Mesenchymal stem cell (in vitro differentiated cells and primary cell): ENCODE data around the gene NOL4.

Source experiments
- DNase-seq: peaks from one replicate; pipeline ENCODE4 v3.0.0-alpha.2; 2013
- H2AFZ ChIP-seq: one replicate; pipeline ENCODE4 v1.6.1; 2013; ENCODE audit warnings: low read depth, mild to moderate bottlenecking, control low read depth, inconsistent platforms, low read length, moderate library complexity
- H2AK5ac ChIP-seq: 2 replicates; pipeline ENCODE4 v1.6.1; 2013; ENCODE audit warnings: low read length, moderate library complexity, mild to moderate bottlenecking, inconsistent platforms; ENCODE audit not compliant: severe bottlenecking
- H2BK120ac ChIP-seq: one replicate; pipeline ENCODE4 v1.6.1; 2013; ENCODE audit warnings: low read depth, mild to moderate bottlenecking, inconsistent platforms, low read length, moderate library complexity
- H2BK12ac ChIP-seq, 2 experiments: one replicate each; pipeline ENCODE4 v1.6.1; 2013; ENCODE audit warnings: inconsistent platforms in 2 of 2, low read length in 2 of 2, mild to moderate bottlenecking in 2 of 2, moderate library complexity in 2 of 2, control low read depth in 1 of 2
- H2BK15ac ChIP-seq: one replicate; pipeline ENCODE4 v1.6.1; 2013; ENCODE audit warnings: mild to moderate bottlenecking, low read depth, inconsistent platforms; ENCODE audit not compliant: poor library complexity, severe bottlenecking
- H2BK5ac ChIP-seq: 2 replicates; pipeline ENCODE4 v1.6.1; 2013; ENCODE audit warnings: low read depth, mild to moderate bottlenecking, low read length, control low read depth, inconsistent platforms; ENCODE audit not compliant: poor library complexity, severe bottlenecking
- H3K14ac ChIP-seq, 2 experiments: one replicate each; pipeline ENCODE4 v1.6.1; 2013; ENCODE audit warnings: inconsistent platforms in 2 of 2, low read length in 2 of 2, control low read depth in 1 of 2, mild to moderate bottlenecking in 1 of 2, moderate library complexity in 1 of 2
- H3K18ac ChIP-seq, 2 experiments: one replicate each; pipeline ENCODE4 v1.6.1; 2013; ENCODE audit warnings: inconsistent platforms in 2 of 2, low read length in 2 of 2, control low read depth in 1 of 2, low read depth in 1 of 2, mild to moderate bottlenecking in 1 of 2
- H3K23ac ChIP-seq, 2 experiments: one replicate each; pipeline ENCODE4 v1.6.1; 2013; ENCODE audit warnings: inconsistent platforms in 2 of 2, low read length in 2 of 2, mild to moderate bottlenecking in 2 of 2, moderate library complexity in 2 of 2, control low read depth in 1 of 2
- H3K27ac ChIP-seq: 2 replicates; pipeline ENCODE4 v1.5.1; 2013; ENCODE audit warnings: mild to moderate bottlenecking, moderate library complexity, low read length, control low read depth, inconsistent platforms; ENCODE audit not compliant: poor library complexity, severe bottlenecking
- H3K27me3 ChIP-seq, 2 experiments: 2 replicates each; pipeline versions ENCODE4 v1.6.1 to v1.7.0; 2013; ENCODE audit warnings: low read length in 2 of 2, mild to moderate bottlenecking in 2 of 2, moderate library complexity in 2 of 2, control low read depth in 1 of 2, inconsistent platforms in 1 of 2; ENCODE audit not compliant: control insufficient read depth in 1 of 2, insufficient read depth in 1 of 2
- H3K36me3 ChIP-seq, 2 experiments: 2 replicates each; pipeline versions ENCODE4 v1.6.1 to v1.7.0; 2013; ENCODE audit warnings: low read length in 2 of 2, control low read depth in 1 of 2, inconsistent platforms in 1 of 2, low read depth in 1 of 2, mild to moderate bottlenecking in 1 of 2; ENCODE audit not compliant: insufficient read depth in 2 of 2, control insufficient read depth in 1 of 2
- H3K4ac ChIP-seq, 2 experiments: one replicate each; pipeline ENCODE4 v1.6.1; 2013; ENCODE audit warnings: inconsistent platforms in 2 of 2, low read length in 2 of 2, mild to moderate bottlenecking in 2 of 2, moderate library complexity in 2 of 2, control low read depth in 1 of 2, low read depth in 1 of 2
- H3K4me1 ChIP-seq: 2 replicates; pipeline ENCODE4 v1.6.1; 2013; ENCODE audit warnings: low read depth, low read length, control low read depth; ENCODE audit not compliant: control insufficient read depth, insufficient read depth
- H3K4me2 ChIP-seq: 2 replicates; pipeline ENCODE4 v1.6.1; 2013; ENCODE audit warnings: low read length, mild to moderate bottlenecking, inconsistent platforms; ENCODE audit not compliant: poor library complexity, severe bottlenecking
- H3K4me3 ChIP-seq, 2 experiments: 2 replicates each; pipeline versions ENCODE4 v1.5.1 to v1.7.0; 2013; ENCODE audit warnings: low read length in 2 of 2, mild to moderate bottlenecking in 2 of 2, control low read depth in 1 of 2, low read depth in 1 of 2; ENCODE audit not compliant: insufficient read depth in 1 of 2
- H3K79me1 ChIP-seq: replicated peaks from 2 replicates; pipeline ENCODE4 v1.6.1; 2013; ENCODE audit warnings: mild to moderate bottlenecking, control low read depth, low read length, inconsistent platforms; ENCODE audit not compliant: poor library complexity, severe bottlenecking
- H3K9ac ChIP-seq: 2 replicates; pipeline ENCODE4 v1.7.0; 2013; ENCODE audit warnings: mild to moderate bottlenecking, low read length, moderate library complexity
- H3K9me3 ChIP-seq: 2 replicates; pipeline ENCODE4 v1.7.0; 2013; ENCODE audit warnings: mild to moderate bottlenecking, low read length; ENCODE audit not compliant: control insufficient read depth
- H4K8ac ChIP-seq: one replicate; pipeline ENCODE4 v1.6.1; 2013; ENCODE audit warnings: inconsistent platforms, mild to moderate bottlenecking, low read length, moderate library complexity
- H4K91ac ChIP-seq: one replicate; pipeline ENCODE4 v1.6.1; 2013; ENCODE audit warnings: mild to moderate bottlenecking, low read length, inconsistent platforms
- WGBS: methylation state at CpG from one replicate; pipeline ENCODE4 v1.1.7; 2013; ENCODE audit warnings: mixed read lengths; 5-methylcytosine and 5-hydroxymethylcytosine counted together

NOL4 gene

GRCh38 chr18:34194239-34194638 lies 30.5 kb downstream of the NOL4 start:
- no peak overlapping the region for H2AFZ ChIP-seq
- no peak overlapping the region for H3K4ac ChIP-seq
- H3K18ac ChIP-seq, result no peak overlapping the region
- H3K4me1 ChIP-seq, result no peaks in the 10 kb centered on the region
- no peak overlapping the region for H3K4me2 ChIP-seq
- no peak overlapping the region for H2BK15ac ChIP-seq
- no peaks in the 10 kb centered on the region for H3K27me3 ChIP-seq
- H2BK12ac ChIP-seq, result no peak overlapping the region
- H3K79me1 ChIP-seq, result no peaks in the 10 kb centered on the region
- H3K4me3 ChIP-seq, result no peak overlapping the region
- no peak overlapping the region for H2BK5ac ChIP-seq
- H3K14ac ChIP-seq, result no peak overlapping the region
- H2AK5ac ChIP-seq, result no peak overlapping the region
- H4K91ac ChIP-seq, result no peak overlapping the region
- no CpG with 5 or more reads among the region's 3 CpGs for WGBS
- no peak for DNase-seq
- no peak overlapping the region for H4K8ac ChIP-seq
- no peaks in the 10 kb centered on the region for H3K9me3 ChIP-seq
- H3K23ac ChIP-seq, result no peak overlapping the region
- H3K9ac ChIP-seq, result no peak overlapping the region
- H2BK120ac ChIP-seq, result no peak overlapping the region
- H3K27ac ChIP-seq, result no peak overlapping the region
- no peaks in the 10 kb centered on the region for H3K36me3 ChIP-seq

GRCh38 chr18:34189656-34190435 lies 34.9 kb downstream of the NOL4 start:
- H4K8ac ChIP-seq, result no peak overlapping the region
- H2BK12ac ChIP-seq, result no peak overlapping the region
- H3K4ac ChIP-seq, result no peak overlapping the region

More at GRCh38 chr18:34189656-34190435, 34.9 kb downstream of the NOL4 start:
- no peaks in the 10 kb centered on the region for H3K27me3 ChIP-seq
- no peak overlapping the region for H2BK5ac ChIP-seq
- H3K14ac ChIP-seq, result no peak overlapping the region
- no peak overlapping the region for H2AFZ ChIP-seq
- H3K27ac ChIP-seq, result no peak overlapping the region
- H3K18ac ChIP-seq, result no peak overlapping the region
- no peak overlapping the region for H4K91ac ChIP-seq
- no peak overlapping the region for H3K4me2 ChIP-seq
- no peak overlapping the region for H3K23ac ChIP-seq
- no peaks in the 10 kb centered on the region for H3K79me1 ChIP-seq
- no peaks in the 10 kb centered on the region for H3K9me3 ChIP-seq
- no peaks in the 10 kb centered on the region for H3K36me3 ChIP-seq
- no CpG with 5 or more reads among the region's 3 CpGs for WGBS
- H3K4me3 ChIP-seq, result no peak overlapping the region
- no peak for DNase-seq
- no peaks in the 10 kb centered on the region for H3K4me1 ChIP-seq
- no peak overlapping the region for H2AK5ac ChIP-seq
- H3K9ac ChIP-seq, result no peak overlapping the region
- H2BK120ac ChIP-seq, result no peak overlapping the region
- no peak overlapping the region for H2BK15ac ChIP-seq
